DMS79 (cell line): ENCODE measurements around the gene EHD3.

Experiments used
- DNase-seq: peaks from one replicate; lab custom pipeline; 2025; lab: John Stamatoyannopoulos, UW

Gene EHD3

DNA sequence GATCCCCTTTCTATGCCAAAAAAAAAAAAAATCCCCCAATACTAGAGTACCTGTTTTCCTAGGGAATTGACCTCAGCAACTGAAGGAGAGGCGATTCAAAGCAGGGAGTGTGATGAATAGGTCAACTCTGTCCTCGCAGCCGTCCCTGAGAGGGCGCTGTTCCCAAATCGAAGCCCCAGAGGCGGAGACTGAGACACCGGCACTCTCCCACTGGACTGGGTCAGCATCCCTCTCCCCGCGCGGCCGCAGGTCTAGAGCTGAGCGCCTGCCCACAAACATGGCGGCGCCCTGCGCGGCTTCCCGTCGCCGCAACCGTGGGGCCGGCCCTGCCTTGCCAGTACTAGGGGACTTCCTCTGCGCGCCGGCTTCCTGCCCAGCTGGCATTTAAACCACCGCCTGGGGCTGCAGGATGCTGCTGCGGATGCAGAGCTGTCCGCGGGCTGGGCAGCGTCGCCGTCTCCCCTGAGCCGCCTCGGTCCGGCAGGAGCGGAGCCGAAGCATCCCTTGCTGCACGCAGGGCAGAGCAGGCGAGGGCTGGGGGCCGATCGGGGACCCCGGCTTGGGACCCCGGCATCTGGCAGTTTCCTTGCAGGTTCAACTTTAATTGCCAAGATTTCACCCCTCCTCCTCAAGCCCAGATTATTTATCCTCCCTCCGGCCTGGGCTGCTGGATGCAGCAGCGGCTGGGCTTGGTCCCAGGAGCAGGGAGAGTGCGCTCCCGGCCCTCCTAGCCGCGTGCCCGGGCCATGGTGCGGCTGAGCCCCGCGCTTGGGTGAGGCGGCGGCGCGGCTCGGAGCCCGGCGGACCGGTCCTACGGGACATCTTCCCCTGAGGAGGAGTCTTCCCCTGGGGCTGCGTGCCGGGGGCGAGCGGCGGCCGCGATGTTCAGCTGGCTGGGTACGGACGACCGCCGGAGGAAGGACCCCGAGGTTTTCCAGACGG is at the start of gene EHD3:
EHD3 (plus strand) TSS at position 412 of the 942 bp plus-strand sequence; CDS start at position 882, 470 bp downstream.
- peak; percentile 73 for DNase-seq

DNA sequence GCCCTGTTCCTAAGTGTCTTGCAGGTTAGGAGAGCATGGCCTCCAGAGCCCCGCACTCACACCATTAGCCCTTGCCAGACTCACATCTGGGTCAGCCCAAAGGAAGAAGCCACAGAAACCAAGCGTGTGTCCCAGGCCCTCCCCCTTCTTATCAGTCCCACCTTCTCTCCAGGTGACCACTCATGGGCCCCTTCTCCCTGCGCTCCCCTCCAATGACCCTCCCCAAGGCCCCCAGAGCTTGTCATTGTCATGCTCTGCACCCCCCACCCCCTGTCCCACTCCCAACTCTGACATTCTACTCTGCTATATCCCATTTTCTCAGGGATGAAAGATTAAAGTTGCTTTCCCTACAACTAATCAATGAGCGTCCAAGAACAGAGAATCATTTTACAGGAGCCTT is 46.8 kb upstream of the EHD3 start:
- DNase-seq, result no peak

DNA sequence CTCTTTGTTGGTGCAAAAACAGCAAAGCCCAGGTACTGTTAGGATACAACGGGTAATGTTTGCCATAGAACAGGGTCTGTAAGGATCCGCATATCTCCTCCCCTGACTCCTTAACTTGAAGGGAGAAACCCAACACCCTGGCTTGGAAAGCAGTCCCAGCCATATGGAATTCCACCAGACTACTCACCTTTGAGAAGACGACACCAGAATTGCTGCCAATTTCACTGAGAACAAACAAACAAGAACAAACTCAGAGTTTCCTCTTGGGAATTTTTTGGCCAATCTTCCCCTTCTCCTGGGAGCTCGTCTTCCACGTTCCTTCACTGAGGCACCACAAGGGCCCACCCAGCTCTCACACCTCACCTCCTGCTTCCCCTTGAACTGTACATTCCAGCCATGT is 45.8 kb upstream of the EHD3 start:
- DNase-seq, result no peak

DNA sequence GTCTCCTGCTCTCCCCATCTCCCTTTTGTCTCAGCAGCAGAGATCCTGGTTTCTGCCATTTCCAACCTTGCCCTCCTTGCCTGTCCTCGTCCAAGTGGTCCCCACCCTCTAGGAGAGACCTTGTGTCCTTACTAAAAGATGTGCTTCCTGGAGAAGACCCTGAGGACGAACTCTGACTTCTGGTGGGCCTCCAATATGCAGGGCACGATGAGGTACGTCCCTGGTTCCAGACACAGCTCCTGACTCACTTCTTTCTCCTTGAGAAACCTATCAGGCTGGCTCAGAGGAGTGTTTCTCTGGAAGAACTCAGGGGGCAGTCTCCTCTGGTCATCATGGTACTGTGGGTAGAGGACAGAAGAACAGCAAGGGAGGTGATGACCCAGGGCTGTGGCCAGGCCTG is 44.8 kb upstream of the EHD3 start:
- DNase-seq, result no peak

DNA sequence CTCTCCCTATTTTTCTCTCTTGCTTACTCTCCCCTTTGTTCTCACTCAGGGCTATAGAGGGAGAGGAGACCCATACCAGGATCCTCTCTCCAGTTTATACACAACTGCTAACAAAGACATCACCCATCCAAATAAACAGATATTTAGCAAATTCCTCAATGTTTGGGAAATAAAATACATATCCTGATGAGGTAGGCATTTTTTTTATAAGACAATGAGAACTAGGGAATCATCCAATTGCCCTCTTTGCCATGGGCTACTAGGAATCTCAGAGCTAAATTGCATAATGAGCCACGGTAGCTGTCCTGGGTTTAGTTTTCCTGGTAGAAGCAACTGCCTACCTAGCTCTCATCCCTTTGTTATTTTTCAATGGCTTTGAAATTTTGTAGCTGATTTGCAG is 43.8 kb upstream of the EHD3 start:
- DNase-seq, result no peak

DNA sequence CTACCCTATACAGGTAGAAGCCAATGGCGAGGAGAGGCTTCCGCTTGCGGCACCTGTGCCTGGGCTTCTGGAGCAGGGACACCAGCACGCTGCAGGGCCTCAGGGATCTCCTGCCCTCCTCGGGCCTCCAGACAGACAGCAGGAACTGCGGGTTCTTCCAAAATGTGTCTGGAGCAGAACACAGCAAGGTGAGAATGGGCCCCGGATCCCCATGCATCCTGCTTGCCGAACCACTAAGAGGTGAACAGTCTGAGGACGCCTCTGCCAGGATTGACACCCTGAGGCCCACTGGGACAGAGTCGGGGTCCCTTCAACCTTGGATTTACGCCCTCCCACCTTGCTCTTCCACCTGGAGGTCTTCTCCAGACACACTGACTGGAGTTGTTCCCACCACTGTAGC is 42.0 kb upstream of the EHD3 start:
- DNase-seq, result no peak

DNA sequence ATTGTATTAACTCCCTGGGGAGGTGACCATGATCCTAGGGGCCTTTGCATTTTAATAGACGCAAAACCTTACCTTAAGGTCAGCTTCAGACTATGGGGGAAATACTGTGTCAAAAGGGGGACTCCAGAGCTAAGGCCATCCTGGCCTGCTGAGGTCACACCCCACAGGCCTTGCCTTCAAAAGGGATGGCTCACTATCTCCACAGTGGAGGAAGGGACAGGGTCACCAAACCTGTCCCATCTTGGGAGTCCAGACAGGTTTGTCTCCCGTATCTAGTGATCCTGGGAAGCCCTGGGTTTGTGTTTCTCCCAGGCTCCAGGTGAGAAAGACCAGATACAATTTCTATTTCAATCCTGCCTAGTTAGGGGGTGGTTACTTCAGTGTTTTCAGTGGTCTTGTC is 41.6 kb upstream of the EHD3 start:
- DNase-seq, result no peak

DNA sequence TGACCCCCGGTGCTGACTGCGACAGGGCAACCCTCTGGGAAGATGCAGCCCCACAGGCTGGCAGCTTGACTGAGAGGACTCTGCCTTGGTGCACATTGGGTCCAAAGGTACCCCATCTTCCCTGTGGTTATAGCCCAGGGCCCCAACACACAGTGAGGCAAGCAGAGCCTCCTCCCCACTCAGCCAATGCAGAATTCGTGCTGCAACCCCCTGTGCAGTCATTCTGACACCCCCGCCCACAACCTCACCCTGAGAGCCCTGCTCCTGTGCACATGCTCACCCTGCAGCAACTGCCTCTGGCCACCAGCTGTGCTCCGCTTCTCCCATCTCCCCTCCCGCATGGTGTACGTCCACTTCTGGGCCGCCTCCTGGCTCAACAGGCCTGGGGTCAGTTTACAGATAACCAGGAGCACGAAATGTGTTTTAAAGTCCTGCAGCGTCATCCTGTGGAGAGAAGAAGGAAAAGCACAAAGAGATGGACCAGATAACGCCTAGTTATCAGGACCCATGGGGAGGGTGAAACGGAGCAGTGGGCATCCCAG is 41.0 kb upstream of the EHD3 start:
- DNase-seq, result no peak

DNA sequence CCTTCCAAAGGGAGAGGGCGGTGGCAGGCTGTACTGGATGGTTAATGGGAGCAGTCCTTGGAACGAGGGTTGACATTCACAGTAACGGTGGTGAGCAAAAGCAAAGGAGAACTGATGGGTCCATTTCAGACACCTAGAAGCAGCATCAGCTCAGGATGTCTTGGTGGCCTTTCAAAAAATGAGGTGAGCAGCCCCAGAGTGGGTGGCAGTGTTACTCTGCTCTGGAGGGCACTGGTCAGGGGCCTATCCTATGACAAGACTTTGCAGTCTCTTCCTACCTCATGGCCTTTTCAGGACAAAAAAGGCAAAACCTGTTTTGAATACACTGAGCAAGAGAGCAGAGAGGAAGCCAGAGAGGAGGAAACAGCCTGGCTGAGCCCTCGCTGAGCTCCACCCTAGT is 40.1 kb upstream of the EHD3 start:
- no peak for DNase-seq

DNA sequence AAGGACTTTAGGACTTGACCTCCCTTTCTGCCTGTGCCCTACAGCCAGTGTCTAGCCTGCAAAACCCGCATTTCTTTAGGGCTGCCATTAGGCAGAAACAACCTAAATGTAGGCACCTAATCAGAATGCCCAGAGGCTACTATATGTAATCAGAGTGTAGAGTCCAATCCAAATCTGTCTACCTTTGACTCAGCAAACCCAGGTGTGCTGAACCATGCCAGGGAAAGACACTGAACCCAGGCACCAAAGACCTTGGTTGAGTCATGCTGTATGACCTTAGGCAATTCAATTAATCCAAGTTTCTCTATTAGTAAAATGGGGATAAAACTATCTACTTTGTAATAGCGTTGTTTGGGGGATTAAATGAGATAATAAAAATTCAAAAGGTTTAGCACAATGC is 37.3 kb upstream of the EHD3 start:
- DNase-seq, result no peak

DNA sequence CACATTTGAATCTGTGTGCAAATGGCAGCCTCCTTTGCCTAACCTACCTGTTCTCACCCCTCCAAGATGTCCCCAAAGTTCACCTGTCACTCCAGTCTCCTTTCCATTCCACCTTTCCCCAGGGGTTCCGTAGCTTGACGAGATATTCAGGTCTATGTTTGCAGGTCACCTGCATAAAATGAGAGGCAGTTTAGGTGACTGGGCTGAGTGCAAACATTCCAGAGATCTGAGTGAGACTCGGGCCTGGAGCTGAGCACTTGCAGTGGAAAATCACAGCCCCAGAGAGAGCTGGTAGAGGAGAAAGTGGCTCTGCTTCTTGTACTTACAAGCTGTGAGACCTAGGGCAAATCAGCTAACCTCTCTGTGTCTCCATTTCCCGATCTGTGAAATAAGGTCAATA is 36.8 kb upstream of the EHD3 start:
- DNase-seq, result no peak

DNA sequence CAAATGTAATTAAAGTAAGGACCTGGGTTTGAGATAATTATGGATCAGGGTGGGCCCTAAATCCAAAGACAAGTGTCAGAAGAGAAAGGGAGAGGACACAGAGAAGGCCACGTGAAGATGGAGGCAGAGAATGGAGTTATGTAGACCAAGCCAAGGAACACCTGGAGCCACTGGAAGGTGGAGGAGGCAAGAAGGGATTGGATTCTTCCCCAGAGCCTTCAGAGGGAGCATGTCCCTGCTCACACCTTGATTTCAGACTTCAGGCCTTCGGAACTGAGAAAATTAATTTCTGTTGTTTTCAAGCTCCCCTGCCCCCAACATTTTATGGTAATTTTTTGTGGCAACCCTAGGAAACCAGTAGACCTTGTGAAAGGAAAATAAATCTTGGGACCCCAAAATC is 36.3 kb upstream of the EHD3 start:
- DNase-seq, result no peak

DNA sequence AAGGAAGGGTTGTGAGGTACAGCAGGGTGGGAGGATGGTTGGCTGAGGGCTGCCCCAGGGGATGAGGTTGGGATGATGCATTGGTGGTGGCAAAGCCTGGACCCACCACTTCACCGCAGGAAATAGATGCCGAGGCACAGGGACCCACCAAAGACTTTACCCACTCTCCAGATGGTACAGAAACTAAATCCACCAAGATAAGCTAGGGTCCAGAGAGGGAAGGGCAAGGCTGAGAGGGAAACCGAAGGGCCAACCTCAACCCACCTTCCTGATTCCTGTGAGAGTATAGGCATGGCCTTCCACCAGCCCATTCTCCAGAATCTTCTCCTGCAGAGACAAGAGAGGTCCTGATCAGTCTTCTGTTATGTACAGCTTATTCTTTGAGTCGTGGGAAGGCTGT is 34.7 kb upstream of the EHD3 start:
- no peak for DNase-seq

DNA sequence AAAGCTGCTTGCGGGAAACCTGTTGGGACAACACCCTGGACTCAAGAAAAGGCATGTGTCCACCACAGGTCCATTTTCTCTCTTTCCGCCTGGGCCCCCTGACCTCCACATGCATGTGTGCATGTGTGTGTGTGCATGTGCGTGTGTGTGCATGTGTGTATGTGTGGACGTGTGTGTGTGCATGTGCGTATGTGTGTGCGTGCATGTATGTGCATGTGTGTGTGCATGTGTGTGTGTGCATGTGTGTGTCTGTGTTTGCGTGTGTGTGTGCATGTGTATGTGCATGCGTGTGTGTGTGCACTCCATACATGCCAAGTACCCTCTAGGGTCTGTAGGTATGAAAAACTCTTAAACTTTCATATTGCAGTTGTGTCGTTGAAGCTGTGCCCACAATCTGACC is 33.0 kb upstream of the EHD3 start:
- DNase-seq, result no peak

DNA sequence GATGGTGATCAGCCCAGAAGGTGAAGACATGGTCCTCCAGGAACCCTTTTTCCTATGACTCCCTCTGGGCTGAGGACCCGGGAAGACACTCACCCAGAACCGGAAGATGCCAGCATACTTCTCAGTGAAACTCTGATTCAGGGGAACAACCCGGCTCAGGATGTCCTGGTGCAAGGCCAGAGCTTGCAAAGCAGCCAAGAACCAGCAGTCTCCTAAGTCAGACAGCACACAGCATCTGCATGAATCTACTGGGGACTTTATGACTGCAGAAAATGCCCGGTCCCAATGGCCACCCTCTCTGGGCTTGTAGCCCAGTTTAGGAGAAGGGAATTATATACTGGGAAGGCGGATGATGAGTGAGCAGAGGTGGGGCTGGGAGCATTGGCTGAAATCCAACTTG is 31.9 kb upstream of the EHD3 start:
- DNase-seq, result no peak

DNA sequence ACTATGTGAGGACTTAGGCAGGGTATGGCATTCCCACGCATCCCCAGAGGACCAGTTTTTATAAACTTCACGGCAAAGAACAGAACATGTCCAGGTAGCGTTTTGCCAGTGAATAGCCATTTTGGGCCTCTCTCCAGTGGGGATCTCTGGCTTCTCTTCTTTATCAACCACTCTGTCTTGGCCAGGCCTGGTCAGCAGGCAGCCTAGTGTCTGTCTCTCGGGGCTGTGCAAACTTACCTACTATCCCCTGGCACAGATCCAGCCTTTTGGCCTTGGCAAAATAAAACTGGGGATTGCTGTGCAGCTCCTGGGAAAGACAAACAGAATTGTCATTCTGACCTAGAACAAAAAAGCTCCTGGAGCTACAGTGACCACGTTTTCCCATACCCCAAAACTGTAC is 31.1 kb upstream of the EHD3 start:
- no peak for DNase-seq

DNA sequence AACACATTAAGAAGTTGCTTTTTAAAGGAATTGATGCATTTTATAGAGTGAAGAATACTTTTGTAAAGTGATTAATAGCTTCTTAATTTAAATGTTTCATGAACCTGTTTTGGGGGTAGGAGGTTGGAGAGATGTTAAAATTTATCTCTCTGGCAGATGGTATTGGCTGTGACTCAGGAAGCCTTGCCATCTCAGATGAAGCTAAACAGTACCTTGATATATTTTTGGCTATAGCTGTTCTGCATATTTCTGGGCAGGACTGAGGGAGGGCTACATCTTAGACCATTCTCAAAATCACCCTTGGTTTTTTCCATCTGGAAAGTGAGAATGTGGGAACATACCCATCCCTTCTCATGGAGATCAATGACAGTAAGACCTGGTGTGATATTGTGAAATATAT is 30.0 kb upstream of the EHD3 start:
- DNase-seq, result no peak

DNA sequence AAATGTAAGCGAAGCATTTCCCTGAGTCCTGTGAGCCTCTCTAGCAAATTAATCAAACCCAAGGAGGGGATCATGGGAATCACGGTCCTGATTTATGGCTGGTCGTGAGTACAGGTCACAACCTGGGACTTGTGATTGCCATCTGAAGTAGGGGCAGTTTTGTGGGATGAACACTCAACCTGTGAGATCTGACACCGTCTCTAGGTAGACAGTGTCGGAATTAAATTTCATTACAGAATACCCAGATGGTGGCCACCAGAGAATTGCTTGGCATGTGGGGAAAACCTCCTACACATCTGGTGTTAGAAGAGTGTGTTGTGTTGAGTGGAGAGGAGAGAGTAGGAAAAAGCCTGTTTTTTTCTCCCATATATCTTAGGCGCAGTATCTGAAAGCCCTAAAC is 29.2 kb upstream of the EHD3 start:
- DNase-seq, result no peak

DNA sequence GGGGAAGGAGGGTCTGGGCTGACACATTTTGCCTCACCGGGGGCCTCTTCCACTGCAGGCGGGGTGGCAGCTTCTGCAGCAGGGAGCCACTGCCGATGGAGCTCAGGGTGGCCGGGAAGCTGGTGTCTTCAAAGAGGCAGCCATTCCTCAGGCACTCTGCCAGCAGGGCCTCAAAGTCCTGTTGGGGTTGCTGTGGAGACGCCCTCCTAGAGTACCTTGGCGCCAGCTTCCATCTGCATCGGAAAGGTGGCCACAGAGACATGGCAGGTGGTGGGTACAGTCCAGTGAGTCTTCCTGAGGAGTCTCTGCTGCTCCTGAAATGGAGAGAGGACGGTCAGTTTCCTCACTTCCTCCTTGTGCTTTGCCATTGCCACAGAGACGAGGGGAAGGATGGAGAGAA is 28.8 kb upstream of the EHD3 start:
- peak; percentile 6 for DNase-seq

DNA sequence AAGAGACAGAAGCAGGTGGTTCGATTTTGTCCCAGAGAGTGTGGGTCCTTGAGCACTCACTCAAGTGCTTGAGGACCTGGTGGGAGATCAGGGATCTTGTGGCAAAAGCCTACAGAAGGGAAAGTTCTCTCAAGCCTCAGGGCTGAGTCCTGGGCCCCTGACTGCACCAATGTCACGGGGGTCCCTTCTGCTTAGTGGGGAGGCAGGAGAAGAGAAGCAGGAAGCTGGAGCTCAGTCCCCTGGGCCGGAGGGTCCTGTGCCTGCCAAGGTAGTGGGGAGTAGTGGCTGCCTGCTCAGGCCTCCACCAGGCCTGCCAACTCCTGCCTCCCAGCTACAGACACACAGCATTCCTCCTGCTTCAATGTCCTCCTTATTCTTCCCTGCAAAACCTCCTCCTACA is 28.3 kb upstream of the EHD3 start:
- DNase-seq, result no peak

DNA sequence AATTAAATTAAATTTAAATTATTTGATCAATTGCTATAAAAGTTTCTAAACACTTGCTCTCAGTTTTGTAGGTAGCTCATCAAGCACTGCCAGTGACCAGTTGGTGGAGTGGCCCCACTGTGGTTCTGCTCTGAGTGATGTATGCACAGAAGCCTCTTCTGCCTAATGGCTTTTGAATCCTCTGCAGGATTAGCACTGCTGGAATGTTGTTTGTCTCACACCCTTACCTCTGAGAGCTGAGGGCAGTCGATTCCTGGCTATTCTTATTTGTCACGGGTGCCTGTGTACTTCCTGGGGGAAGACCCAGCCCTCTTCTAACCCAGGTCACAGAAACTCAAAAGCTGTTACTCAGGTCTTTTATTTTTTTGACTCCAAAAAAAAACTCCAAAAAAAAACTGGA is 26.2 kb upstream of the EHD3 start:
- DNase-seq, result no peak

DNA sequence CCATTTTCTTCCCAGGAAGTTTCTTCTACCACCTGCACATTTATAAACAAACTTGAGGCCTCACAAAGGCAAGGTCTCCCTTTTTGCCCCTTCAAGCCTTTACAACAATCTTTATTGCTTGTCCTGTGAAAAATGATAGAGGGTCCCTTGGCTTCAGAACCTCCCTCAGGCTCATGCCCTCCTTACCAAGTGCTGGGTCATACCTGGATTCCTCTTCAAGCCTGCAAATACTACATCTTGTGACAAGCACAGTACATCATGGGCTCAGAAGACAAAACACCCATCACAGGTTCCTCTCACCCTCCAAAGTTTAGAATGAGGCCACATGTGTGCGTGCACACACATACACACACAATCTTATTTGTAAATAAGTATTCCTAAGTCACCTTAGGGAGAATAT is 25.7 kb upstream of the EHD3 start:
- DNase-seq, result no peak

DNA sequence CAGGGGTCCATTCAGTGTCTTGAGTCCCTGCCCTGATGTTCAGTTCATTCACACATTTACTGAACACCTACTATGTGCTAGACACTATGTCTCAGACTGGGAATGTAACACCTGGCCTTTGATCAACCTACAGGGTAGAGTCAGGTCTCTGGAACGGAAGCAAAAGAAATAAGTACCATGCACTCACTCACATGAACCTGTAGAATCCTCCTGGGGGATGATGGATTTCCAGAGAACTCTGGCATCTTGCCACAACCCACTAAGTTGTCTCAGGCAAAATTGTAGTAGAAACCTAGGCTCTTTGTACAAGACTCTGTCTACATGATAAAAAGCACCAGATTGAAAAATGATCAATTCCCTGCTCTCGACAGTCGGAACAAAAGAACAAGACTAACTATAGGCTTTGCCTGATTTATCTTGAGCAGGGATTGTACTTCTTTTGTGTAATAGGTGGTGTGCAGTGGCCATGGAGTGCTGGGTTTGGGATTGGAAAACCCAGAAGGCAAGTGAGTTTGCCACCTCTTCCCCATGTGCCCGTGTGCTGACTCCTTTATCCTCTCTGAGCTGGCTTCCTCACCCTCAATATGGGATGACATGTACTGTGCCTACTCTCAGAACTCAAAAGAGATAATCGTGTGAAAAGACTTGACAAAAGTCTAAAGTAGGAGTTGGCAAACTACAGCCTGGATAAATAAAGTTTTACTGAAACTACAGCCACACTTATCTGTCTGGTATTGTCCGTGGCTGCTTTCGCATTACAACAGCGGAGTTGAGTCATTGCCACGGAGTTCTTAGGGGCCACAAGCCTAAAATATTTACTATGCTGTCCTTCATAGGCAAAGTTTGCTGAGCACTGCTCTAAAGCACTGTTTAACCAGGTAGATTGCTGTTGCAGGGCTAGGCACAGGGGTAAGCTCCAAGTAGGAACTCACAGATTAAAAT is 21.0 kb upstream of the EHD3 start:
- no peak for DNase-seq
